Neural cell (in vitro differentiated cells): ENCODE data around the gene CCNG2. TPM values are rescaled to one million over a fixed set of nuclear protein-coding genes. Genes with fewer than 3 reads are reported as not detected.

ENCODE experiments used
- H2AFZ ChIP-seq: fragments of 200-600, 300-800 bp; sonication (generic), shearing (Covaris generic); 2 replicates; pipeline ENCODE4 v1.6.0; 2014; ENCODE audit warnings: low read depth, mild to moderate bottlenecking, antibody characterized with exemption, low read length, moderate library complexity
- H3F3A ChIP-seq: fragments of 200-600 bp; shearing (Covaris generic); 2 replicates; pipeline ENCODE4 v1.6.1; 2016; ENCODE audit warnings: mild to moderate bottlenecking, moderate library complexity, mixed read lengths, antibody characterized with exemption, low read length; ENCODE audit not compliant: insufficient read depth, poor library complexity, severe bottlenecking
- H3K27ac ChIP-seq: fragments of 200-600, 300-800 bp; sonication (generic), shearing (Covaris generic); 2 replicates; pipeline ENCODE4 v1.5.1; 2014; ENCODE audit warnings: mild to moderate bottlenecking, low read length, moderate library complexity
- H3K27me3 ChIP-seq: fragments of 300-800, 200-600 bp; sonication (generic), shearing (Covaris generic); 2 replicates; pipeline ENCODE4 v1.6.0; 2014; ENCODE audit warnings: mild to moderate bottlenecking, low read depth, low read length, moderate library complexity; ENCODE audit not compliant: insufficient read depth
- H3K36me3 ChIP-seq: fragments of 300-800, 200-600 bp; sonication (generic), shearing (Covaris generic); 2 replicates; pipeline ENCODE4 v1.5.1; 2014; ENCODE audit warnings: mild to moderate bottlenecking, antibody characterized with exemption, low read length, moderate library complexity; ENCODE audit not compliant: insufficient read depth
- H3K4me2 ChIP-seq: fragments of 300-800, 200-600 bp; sonication (generic), shearing (Covaris generic); 2 replicates; pipeline ENCODE4 v1.6.0; 2014; ENCODE audit warnings: mild to moderate bottlenecking, low read length
- H3K4me3 ChIP-seq: fragments of 300-800, 200-600 bp; sonication (generic), shearing (Covaris generic); 2 replicates; pipeline ENCODE4 v1.5.1; 2014; ENCODE audit warnings: mild to moderate bottlenecking, low read length, moderate library complexity
- H3K79me2 ChIP-seq: fragments of 200-600 bp; shearing (Covaris generic); replicated peaks from 2 replicates; pipeline ENCODE4 v1.6.0; 2014; ENCODE audit warnings: mild to moderate bottlenecking, low read length, moderate library complexity; ENCODE audit not compliant: insufficient read depth
- H3K9ac ChIP-seq: fragments of 300-800, 200-600 bp; sonication (generic), shearing (Covaris generic); 2 replicates; pipeline ENCODE4 v1.6.1; 2016; ENCODE audit warnings: mild to moderate bottlenecking, low read length, mixed read lengths
- H3K9me2 ChIP-seq: fragments of 200-600 bp; shearing (Covaris generic); 2 replicates; pipeline ENCODE4 v1.6.1; 2016; ENCODE audit warnings: mild to moderate bottlenecking, low read length, mixed read lengths; ENCODE audit not compliant: insufficient read depth
- H3K9me3 ChIP-seq: fragments of 200-600, 300-800 bp; sonication (generic), shearing (Covaris generic); 2 replicates; pipeline ENCODE4 v1.6.1; 2016; ENCODE audit warnings: mild to moderate bottlenecking, mixed run types, low read length, moderate library complexity, mixed read lengths
- H4K20me1 ChIP-seq: fragments of 200-600 bp; shearing (Covaris generic); 2 replicates; pipeline ENCODE4 v1.6.1; 2016; ENCODE audit warnings: mild to moderate bottlenecking, mixed run types; ENCODE audit not compliant: insufficient read depth
- CTCF ChIP-seq: fragments of 450-650 bp; IDR thresholded peaks from 2 replicates; pipeline ENCODE4 v1.5.1; 2014; ENCODE audit warnings: antibody characterized with exemption, mild to moderate bottlenecking, moderate library complexity; ENCODE audit not compliant: poor library complexity, severe bottlenecking
- EP300 ChIP-seq: fragments of 450-650 bp; conservative IDR thresholded peaks from 2 replicates; pipeline ENCODE4 v1.6.1; 2014; ENCODE audit warnings: antibody characterized with exemption, mild to moderate bottlenecking, moderate library complexity; ENCODE audit not compliant: poor library complexity, severe bottlenecking
- EZH2 ChIP-seq: fragments of 200-600, 300-800 bp; shearing (Covaris generic), sonication (generic); IDR thresholded peaks from 2 replicates; pipeline ENCODE4 v1.6.1; 2014; ENCODE audit warnings: antibody characterized with exemption, low read length, borderline replicate concordance, mild to moderate bottlenecking; ENCODE audit not compliant: insufficient read depth, poor library complexity, severe bottlenecking
- MXI1 ChIP-seq: fragments of 450-650 bp; conservative IDR thresholded peaks from 2 replicates; pipeline ENCODE4 v1.6.1; 2014; ENCODE audit warnings: antibody characterized with exemption, mild to moderate bottlenecking; ENCODE audit not compliant: poor library complexity, severe bottlenecking
- POLR2AphosphoS5 ChIP-seq: IDR thresholded peaks from 2 replicates; pipeline ENCODE4 v1.6.1; 2012
- RAD21 ChIP-seq: fragments of 450-650 bp; conservative IDR thresholded peaks from 2 replicates; pipeline ENCODE4 v1.6.1; 2014; ENCODE audit warnings: antibody characterized with exemption, mild to moderate bottlenecking, moderate library complexity
- SMC3 ChIP-seq: fragments of 450-650 bp; conservative IDR thresholded peaks from 2 replicates; pipeline ENCODE4 v1.6.1; 2014; ENCODE audit warnings: antibody characterized with exemption, mild to moderate bottlenecking, moderate library complexity; ENCODE audit not compliant: poor library complexity
- TAF1 ChIP-seq: IDR thresholded peaks from 2 replicates; pipeline ENCODE4 v1.6.1; 2012; ENCODE audit warnings: low read depth
- polyA plus RNA-seq: library from polyadenylated mRNA; depleted of rRNA; stranded (reverse); fragments of >200 nt; gene quantifications from 2 replicates; pipeline ENCODE4 v1.2.3, GENCODE V29; 2014
- TF ChIP-seq, protein P1 (sequence below): IDR thresholded peaks from 2 replicates; pipeline ENCODE4 v1.6.1; 2012; ENCODE audit warnings: borderline replicate concordance

Gene CCNG2
- polyA plus RNA-seq, 1 donor from 2014 or later: 132 TPM

DNA sequence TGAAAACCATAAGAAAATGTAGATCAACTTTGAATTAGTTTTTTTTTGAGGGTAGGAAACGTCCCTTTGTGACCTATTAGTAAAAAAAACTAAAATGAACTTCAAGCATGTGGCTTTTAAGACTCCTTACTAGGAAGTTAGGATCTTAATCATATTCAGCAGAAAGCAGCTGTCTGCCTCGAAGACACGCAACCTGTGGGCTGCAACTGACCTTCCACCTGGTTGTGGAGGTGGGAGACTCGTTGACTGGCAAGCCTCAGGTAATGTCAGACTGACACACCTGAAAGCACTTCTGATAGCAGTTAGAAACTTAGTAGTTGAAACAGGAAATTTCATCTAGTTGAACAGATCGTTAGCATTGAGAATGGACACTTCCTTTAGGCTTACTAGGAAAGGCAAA lies 37.4 kb downstream of the CCNG2 start:
- no peaks in the 10 kb centered on the region for H3K9me2 ChIP-seq
- no peaks in the 10 kb centered on the region for H3K79me2 ChIP-seq
- no peak overlapping the region for H3K27ac ChIP-seq
- no peak overlapping the region for H3K4me3 ChIP-seq
- no peaks in the 10 kb centered on the region for H3K36me3 ChIP-seq
- no peaks in the 10 kb centered on the region for H3K27me3 ChIP-seq
- H2AFZ ChIP-seq: no peak overlapping the region
- no peaks in the 10 kb centered on the region for H3F3A ChIP-seq
- no peak overlapping the region for H3K4me2 ChIP-seq
- H3K9me3 ChIP-seq: no peaks in the 10 kb centered on the region
- no peak overlapping the region for H3K9ac ChIP-seq
- no peaks in the 10 kb centered on the region for H4K20me1 ChIP-seq
- TF ChIP-seq RAD21 (no peak), POLR2AphosphoS5 (no peak), EZH2 (no peak), EP300 (no peak), SMC3 (no peak), TAF1 (no peak), MXI1 (no peak), CTCF (no peak)
- TF ChIP-seq, protein P1, sequence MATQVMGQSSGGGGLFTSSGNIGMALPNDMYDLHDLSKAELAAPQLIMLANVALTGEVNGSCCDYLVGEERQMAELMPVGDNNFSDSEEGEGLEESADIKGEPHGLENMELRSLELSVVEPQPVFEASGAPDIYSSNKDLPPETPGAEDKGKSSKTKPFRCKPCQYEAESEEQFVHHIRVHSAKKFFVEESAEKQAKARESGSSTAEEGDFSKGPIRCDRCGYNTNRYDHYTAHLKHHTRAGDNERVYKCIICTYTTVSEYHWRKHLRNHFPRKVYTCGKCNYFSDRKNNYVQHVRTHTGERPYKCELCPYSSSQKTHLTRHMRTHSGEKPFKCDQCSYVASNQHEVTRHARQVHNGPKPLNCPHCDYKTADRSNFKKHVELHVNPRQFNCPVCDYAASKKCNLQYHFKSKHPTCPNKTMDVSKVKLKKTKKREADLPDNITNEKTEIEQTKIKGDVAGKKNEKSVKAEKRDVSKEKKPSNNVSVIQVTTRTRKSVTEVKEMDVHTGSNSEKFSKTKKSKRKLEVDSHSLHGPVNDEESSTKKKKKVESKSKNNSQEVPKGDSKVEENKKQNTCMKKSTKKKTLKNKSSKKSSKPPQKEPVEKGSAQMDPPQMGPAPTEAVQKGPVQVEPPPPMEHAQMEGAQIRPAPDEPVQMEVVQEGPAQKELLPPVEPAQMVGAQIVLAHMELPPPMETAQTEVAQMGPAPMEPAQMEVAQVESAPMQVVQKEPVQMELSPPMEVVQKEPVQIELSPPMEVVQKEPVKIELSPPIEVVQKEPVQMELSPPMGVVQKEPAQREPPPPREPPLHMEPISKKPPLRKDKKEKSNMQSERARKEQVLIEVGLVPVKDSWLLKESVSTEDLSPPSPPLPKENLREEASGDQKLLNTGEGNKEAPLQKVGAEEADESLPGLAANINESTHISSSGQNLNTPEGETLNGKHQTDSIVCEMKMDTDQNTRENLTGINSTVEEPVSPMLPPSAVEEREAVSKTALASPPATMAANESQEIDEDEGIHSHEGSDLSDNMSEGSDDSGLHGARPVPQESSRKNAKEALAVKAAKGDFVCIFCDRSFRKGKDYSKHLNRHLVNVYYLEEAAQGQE: no peak

DNA sequence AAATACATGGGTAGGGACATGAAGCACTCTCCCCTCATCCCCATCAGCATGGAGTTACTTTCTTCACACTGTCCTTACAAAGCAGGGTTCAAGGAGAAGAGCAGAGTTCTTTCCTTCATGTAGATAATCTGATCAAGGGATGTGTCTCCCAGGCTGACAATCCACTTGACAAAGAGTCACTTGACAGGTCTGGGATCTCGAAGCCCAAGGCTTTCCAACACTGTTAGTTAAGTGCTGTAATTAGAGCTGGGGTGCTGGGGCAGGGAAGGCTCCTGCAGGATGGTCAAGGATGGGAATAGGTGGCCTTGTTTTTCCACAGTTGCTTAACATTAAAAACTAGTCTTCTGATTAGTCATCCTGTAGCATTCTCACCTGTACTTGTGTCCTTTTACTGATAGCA lies 38.0 kb downstream of the CCNG2 start:
- Histone ChIP-seq H3K9ac (no peak overlapping the region), H3K27ac (no peak overlapping the region), H4K20me1 (no peaks in the 10 kb centered on the region), H3K4me2 (no peak overlapping the region), H3K36me3 (no peaks in the 10 kb centered on the region), H3K4me3 (no peak overlapping the region), H3K79me2 (no peaks in the 10 kb centered on the region), H3K9me2 (no peaks in the 10 kb centered on the region), H3K9me3 (no peaks in the 10 kb centered on the region), H2AFZ (no peak overlapping the region), H3K27me3 (no peaks in the 10 kb centered on the region), H3F3A (no peaks in the 10 kb centered on the region)
- no peak for TF ChIP-seq RAD21
- no peak for TF ChIP-seq MXI1
- TF ChIP-seq, protein P1: no peak
- TF ChIP-seq EP300: no peak
- no peak for TF ChIP-seq SMC3
- no peak for TF ChIP-seq EZH2
- TF ChIP-seq POLR2AphosphoS5: no peak
- no peak for TF ChIP-seq TAF1
- TF ChIP-seq CTCF: no peak
